Hypothalamus (tissue), 51 donors: ENCODE data around the gene KCNQ1.
A peak's percentile ranks its signal among the peaks of the same experiment; 100 is the strongest.

Experiments used
- DNase-seq, 51 donors: peaks; one replicate each; lab custom pipeline; 2025; lab: John Stamatoyannopoulos, UW

The KCNQ1 gene

DNA sequence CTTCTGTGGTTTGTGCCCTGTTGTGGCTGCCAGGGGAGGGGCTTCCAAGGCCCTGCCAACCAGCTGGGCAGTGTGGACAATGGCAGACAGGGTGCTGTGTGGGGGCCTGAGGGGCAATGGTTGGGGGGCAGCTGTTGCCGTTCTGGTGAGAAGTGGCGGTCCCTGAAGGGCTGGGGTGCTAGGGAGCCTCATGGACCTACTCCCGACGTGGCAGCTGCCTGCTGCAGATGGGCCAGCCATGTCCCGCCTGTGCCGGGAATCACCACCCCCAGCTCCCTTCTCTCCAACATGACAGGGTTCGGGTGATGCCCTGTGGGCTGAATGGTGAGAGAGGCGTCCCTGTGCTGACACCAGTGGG lies 74.2 kb downstream of the KCNQ1 start:
- no peak for DNase-seq

DNA sequence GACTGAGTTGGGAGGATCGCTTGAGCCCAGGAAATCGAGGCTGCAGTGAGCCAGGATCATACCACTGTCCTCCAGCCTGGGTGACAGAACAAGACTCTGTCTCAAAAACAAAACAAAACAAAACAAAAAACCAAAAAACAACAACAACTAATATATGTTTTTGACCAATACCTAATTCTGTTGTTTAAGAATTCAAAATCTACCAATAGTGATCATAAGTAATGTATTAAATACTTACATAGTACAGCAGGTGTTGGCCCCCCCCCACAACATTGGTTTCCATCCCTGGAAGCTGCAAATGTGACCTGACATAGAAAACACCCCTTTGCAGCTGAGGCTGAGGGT lies 74.7 kb downstream of the KCNQ1 start:
- DNase-seq: no peak

DNA sequence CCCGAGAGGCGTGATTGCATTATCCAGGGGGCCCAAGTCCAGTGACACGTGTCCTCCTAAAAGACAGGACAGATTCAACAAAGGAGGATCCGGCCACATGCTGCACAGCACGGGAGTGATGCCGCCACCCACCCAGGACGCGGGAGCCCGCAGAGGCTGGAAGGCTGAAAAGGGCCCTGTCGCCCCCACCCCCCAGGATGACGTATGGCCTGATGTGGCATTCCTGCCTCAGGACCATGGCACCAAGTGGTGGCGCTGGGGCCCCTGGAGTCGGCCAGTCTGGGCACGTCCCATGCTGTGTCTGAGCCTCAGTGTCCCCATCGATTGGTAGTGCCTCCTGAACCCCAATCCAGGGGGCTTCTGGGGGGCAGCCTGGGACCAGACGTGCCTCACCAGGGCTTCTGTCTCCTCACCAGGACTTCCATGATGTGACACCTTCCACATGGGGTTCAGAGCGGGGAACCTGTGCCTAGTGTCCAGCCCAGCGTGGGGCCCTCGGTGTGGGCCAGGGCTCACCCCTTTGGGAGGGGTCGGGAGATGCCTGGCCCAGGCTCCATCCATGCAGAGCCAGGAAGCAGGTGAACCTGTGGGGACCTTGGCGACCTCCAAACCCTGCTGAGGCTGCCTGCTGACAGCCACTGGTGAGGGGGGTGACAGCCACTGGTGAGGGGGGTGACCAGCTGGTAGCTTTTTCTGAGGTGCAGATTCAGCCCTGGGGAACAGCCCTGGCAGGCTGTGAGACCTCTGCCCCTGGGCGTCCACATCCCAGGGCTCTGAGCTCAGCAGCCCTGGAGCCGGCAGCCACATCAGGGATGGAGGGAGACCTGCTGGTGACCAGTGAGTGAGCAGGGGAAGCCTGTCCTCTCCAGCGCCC lies 75.3 kb downstream of the KCNQ1 start:
- no peak for DNase-seq

DNA sequence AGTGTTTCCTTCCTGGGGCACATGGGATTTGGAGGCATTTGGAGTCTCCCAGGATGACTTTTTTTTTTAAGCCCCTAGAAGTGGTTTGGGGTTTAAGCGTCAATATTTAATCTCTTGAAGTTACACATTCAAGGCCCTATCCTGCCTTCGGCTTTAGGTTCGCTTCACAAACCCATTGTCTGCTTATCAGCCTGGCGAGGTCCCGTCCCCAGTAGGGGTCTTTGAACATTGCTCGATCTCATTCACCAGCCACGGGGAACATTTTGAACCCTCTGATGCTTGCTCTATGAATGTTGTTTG lies 75.9 kb downstream of the KCNQ1 start:
- no peak for DNase-seq

- no peak for DNase-seq
Measured at GRCh38 chr11:2521081-2521732, 76.4 kb downstream of the KCNQ1 start.

DNA sequence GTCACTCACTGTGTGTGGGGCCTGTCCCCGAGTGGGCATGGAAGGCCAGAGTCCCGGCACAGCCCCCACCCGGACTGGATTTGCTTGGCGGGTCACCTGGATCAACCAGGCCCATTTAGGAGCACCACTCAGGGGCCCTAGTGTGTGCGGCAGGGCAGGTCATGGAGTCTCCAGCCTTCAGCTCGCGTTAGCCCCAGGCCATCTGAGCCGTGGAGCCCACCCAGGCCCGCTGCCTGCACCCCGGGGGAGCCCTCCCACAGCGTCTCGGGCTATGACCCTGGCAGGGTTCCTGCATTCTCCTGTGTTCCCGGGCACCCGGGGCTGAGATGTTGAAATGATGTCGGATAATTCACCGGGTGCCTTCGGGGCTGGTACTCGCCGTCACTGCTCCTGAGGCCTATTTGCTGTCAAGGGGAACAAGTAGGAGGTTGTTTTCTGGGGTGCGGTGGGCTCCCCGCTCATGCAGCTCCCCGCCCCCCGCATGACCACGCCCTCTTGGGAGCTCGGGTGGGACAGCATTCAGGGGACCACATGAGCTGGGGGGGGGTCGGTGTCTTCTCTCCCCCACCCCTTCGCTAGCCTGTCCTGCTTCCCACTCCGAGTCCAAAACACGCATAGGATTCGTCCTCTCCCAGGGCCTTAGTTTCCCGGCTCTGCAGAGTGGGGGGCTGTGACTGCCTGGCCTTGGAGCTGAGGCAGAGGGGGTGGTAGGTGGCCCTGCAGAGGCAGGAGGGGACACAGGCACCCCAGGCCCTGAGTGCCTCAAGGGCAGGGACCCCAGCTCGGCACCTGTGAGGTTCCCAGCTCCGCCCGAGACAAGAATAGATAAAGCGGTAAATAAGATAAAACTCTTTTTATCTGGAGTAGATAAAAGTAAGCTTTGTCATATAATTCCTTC lies 77.2 kb downstream of the KCNQ1 start:
- no peak for DNase-seq

- DNase-seq: no peak
Measured at GRCh38 chr11:2522631-2523255, 77.9 kb downstream of the KCNQ1 start.

DNA sequence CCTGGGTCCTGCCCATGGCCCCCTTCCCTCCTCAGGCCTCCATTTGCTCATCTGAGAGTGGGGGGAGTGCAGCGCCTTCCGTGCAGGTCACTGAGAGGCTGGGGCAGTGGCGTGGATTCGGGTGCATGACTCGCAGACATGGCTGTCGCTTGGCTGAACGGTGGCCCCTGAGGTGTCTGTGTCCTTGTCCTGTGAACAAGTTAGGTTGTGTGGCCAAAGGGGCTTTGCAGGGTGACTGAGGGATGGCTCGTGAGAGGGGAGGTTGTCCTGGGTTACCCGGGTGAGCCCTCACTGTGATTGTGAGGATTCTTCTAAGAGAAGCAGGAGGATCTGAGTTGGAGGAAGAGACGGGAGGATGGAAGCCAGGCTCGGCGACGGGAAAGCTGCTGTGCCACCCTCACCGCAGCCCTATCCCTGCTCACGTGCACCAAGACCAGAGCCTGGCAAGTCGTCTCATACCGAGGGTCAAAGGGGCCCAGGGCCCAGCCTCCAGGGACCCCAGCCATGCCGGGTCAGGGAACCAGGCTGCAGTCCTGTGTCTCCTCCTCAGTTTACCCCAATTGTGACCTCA lies 79.1 kb downstream of the KCNQ1 start:
- DNase-seq: no peak

- no peak for DNase-seq
Measured at GRCh38 chr11:2524446-2525165, 79.8 kb downstream of the KCNQ1 start.

- DNase-seq: no peak
Measured at GRCh38 chr11:2525166-2525861, 80.5 kb downstream of the KCNQ1 start.

DNA sequence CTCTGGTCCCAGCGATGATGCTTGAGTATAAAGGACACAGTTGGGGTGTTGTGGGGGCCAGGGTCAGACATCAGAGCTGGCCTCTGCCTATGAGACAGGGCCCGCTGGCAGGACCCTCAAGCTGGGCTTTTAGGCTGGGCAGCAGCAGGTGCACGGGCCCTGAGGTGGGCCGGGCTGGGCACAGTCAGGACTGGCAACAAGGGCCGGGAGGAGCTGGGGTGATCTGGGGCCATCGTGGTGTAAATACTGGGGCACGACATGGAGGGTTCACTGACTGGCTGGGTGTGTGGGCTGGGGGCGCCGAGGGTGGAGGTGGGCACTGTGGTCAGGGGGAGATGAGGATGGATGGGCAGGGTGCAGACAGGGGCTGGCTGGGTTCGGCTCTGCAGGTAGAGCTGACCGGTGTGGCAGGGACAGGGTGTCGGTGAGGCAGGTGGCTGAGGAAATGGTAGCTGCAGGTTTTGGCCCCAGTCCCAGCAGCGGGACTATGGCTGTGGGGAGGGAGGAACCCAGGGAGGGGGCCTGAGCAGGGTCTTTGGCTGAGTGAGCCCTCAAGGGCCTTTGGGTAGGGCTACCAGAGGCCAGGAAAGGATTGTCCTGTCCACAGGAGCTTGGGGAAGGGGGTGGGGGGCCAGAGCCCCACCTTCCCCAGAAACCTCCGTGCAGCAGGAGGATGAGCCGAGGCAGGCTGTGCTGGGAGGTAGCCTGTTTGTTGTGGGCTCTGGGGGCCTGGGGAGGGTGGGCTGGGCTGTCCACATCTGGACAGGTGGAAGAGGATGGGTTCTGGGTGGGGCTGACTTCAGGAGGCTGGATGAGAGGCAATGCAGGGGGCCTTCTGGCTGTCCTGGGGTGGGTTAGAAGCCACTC lies 81.4 kb downstream of the KCNQ1 start:
- DNase-seq: no peak

DNA sequence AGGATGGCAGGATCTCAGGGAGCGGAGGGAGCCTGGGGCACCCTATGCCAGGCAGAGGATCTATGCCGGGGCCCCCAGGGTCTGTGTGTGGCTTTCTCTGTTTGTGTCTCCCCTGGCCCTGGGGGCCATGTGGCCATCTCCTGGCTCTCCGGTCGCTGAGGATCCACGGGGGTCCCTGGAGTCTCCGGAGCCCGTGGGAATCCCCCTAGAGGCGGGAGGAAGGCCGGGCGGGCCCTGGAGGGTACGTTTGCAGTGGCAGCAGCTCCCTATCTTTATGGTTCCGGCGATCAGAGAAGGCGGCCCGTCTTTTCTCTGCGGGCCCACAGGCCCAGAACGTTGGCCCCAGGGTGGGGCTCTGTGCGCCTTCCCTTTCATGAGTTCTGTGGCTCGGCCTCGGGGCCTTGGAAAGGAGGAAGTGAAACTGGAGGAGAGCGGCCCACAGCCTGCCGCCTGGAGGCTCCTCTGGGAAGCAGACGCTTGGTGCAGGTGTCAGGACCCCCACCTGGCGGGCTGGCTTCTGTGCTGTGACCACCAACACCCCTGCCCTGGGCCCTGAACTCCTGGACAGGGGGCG lies 82.1 kb downstream of the KCNQ1 start:
- peak in 7 of 51 donors; percentile 10 to 37 (median 22) for DNase-seq

DNA sequence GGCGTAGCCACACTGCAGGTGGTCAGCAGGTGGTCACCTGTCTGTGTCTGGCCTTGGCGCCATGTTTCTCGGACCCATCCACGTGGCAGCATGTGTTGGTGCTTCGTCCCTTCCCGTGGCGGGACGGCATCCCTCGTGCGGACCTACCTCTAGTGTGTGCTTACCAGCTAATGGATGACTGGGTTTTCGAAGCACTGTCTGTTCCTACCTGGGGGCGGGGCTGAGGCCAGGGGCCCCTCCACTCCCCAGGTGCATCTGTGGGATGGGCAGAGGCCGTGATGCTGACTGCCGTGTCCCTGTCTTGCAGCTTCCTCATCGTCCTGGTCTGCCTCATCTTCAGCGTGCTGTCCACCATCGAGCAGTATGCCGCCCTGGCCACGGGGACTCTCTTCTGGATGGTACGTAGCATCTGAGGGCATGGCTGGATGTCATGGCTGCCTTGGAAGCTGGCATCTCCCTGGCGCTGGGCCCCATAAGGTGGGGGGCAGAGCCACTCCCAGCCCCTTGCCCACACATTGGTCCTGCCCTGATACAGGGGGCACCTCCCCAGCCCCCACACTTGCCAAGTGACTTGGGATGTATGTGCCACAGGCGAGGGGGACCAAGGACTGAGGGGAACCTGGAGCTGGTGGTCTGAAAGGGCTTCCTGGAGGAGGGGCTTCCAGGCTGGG lies 82.9 kb downstream of the KCNQ1 start:
- DNase-seq: no peak

DNA sequence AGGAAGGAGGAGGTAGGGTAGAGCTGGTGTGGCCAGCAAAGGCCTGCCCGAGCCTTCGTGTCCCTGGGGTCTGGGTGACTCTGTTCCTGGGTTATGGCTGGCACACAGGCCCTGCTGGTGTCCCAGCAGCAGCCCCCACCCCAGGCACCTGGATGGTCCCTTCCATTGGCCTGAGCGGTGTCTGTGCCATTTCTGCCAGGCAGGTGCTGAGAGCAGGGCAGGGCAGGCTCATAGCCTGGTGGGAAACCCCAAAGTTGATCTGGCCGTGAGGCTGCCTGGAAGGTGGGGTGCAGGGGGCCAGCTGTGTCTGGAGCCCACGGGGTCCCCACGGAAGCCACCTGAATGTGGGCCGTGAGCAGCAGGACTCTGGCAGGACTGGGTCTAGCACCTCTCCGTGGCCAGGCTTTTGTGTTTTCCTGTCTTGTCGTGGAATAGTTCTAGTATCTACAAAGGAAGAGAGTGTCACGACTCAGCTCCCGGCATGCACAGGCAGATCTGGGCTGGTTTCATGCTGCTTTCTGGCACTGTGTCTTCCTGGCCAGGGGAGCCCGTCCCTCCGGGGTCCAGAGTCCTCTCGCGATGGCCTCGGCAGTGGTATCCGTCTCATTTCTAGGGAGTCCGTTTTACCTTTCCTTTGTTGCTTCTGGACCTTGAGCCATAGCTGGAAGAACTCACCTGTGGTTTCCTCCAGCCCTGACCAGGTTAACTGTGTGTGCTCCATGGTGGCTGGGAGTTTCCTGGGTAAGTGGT lies 83.7 kb downstream of the KCNQ1 start:
- DNase-seq: no peak

DNA sequence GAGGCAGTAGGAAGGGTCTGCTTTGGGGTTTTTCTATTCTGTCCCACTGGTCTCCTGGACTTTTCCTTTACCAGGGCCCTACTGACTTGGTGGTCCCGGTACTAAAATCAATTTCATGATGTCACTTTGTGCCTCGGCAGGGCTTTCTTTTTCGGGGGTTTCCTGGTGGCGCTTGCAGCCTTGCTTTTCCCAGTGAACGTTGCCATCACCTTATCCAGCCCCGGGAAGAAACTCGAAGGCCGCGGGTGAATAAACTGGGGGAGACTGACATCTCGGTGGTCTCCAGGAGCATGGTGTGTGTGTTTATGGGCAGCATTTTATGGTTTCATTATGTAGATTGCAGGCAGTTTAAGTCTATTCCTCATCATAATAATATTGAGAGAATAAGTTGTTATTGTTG lies 84.4 kb downstream of the KCNQ1 start:
- DNase-seq: no peak

DNA sequence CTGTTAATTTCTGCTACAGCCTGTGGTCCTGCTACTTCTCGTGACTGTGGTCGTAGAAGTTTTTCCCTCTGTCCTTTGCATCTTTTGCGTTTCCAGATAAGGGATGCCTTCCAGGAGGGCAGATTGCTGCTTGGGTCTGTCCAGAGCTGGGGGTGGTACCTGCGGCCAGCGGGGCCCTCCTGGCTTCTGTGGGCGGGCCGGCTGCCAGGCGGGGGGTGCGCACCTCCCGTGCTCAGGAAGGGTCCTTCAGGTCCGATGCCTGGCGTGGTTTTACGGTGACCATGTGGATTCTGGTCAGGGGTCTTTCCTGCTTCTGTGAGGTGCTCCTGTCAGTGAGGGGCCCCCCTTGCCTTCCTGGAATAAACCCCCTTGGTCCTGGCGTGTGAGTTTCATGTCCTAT lies 84.8 kb downstream of the KCNQ1 start:
- no peak for DNase-seq
